ENCODE data around the gene AADACL3. TPM values are rescaled to one million over a fixed set of nuclear protein-coding genes. Genes with fewer than 3 reads are reported as not detected.
"Not testable (repeated sequence)": the region's sequence is repeated elsewhere in the genome, so short reads cannot be mapped to it uniquely, and the experiment has no call there.

AADACL3 gene
- total RNA-seq (not detected), polyA plus RNA-seq (ENCODE audit: insufficient read depth, low read depth, low replicate concordance) (not detected)
- long read RNA-seq, donor 1, result 0 reads
- long read RNA-seq, donor 2, result 0 reads

- Histone ChIP-seq H3K4me3 (no peak within 1 kb of the TSS), H3K27ac (no peak within 1 kb of the TSS), H3K36me3 (ENCODE audit: low read depth, missing control alignments) (no peaks in the 10 kb centered on the region), H3K9me3 (no peaks in the 10 kb centered on the region), H3K4me1 (no peaks in the 10 kb centered on the region), H3K27me3 (no peaks in the 10 kb centered on the region)
- TF ChIP-seq CTCF (IDR thresholded peaks at IDR 0.05), result no peak
- no peak for TF ChIP-seq POLR2A (IDR thresholded peaks at IDR 0.05)
- DNase-seq, result no peak
- WGBS, 2 donors, result 86 to 87% methylated on average over 7 to 8 of the region's 8 CpGs
- intact Hi-C loops (cut with DNase I; ENCODE audit: low total_unique reads), result no loop called here
Measured at GRCh38 chr1:12715896-12716437, at the start of gene AADACL3. Gene AADACL3 (plus strand): TSS chr1:12716110. CDS start chr1:12716177, 67 bp downstream.

- H3K4me3 ChIP-seq, result no peak overlapping the region
- DNase-seq, result no peak
- no peaks in the 10 kb centered on the region for H3K36me3 ChIP-seq (ENCODE audit: low read depth, missing control alignments)
- no peaks in the 10 kb centered on the region for H3K4me1 ChIP-seq
- H3K27me3 ChIP-seq, result no peaks in the 10 kb centered on the region
- no peaks in the 10 kb centered on the region for H3K9me3 ChIP-seq
- intact Hi-C loops (cut with DNase I; ENCODE audit: low total_unique reads), result no loop called here
- TF ChIP-seq POLR2A (IDR thresholded peaks at IDR 0.05), result no peak
- no peak for TF ChIP-seq CTCF (IDR thresholded peaks at IDR 0.05)
- no peak overlapping the region for H3K27ac ChIP-seq
- 79 to 88% methylated on average over 15 of the region's 15 CpGs for WGBS, 2 donors
Measured at GRCh38 chr1:12666141-12666735, 49.7 kb upstream of the AADACL3 start.

- no peaks in the 10 kb centered on the region for H3K27me3 ChIP-seq
- H3K4me3 ChIP-seq, result no peak overlapping the region
- DNase-seq, result no peak
- intact Hi-C loops (cut with DNase I; ENCODE audit: low total_unique reads), result no loop called here
- no peaks in the 10 kb centered on the region for H3K4me1 ChIP-seq
- no peaks in the 10 kb centered on the region for H3K9me3 ChIP-seq
- no peak overlapping the region for H3K27ac ChIP-seq
- TF ChIP-seq POLR2A (IDR thresholded peaks at IDR 0.05), result no peak
- TF ChIP-seq CTCF (IDR thresholded peaks at IDR 0.05), result no peak
- no peaks in the 10 kb centered on the region for H3K36me3 ChIP-seq (ENCODE audit: low read depth, missing control alignments)
- WGBS, 2 donors, result 84 to 87% methylated on average over 3 of the region's 3 CpGs
Measured at GRCh38 chr1:12669529-12670068, 46.3 kb upstream of the AADACL3 start.

GRCh38 chr1:12674358-12674757, 41.6 kb upstream of the AADACL3 start:
- no peaks in the 10 kb centered on the region for H3K4me1 ChIP-seq
- no peak for TF ChIP-seq CTCF (IDR thresholded peaks at IDR 0.05)
- TF ChIP-seq POLR2A (IDR thresholded peaks at IDR 0.05), result no peak
- H3K9me3 ChIP-seq, result no peaks in the 10 kb centered on the region
- no peak overlapping the region for H3K27ac ChIP-seq
- DNase-seq, result no peak
- H3K36me3 ChIP-seq (ENCODE audit: low read depth, missing control alignments), result no peaks in the 10 kb centered on the region
- no peak overlapping the region for H3K4me3 ChIP-seq
- intact Hi-C loops (cut with DNase I; ENCODE audit: low total_unique reads), result no loop called here
- H3K27me3 ChIP-seq, result no peaks in the 10 kb centered on the region

- H3K27me3 ChIP-seq; DNase-seq; H3K36me3 ChIP-seq (ENCODE audit: low read depth, missing control alignments); H3K27ac ChIP-seq; H3K4me3 ChIP-seq; H3K9me3 ChIP-seq; H3K4me1 ChIP-seq; intact Hi-C loops (cut with DNase I; ENCODE audit: low total_unique reads): not testable (repeated sequence)
- 88 to 91% methylated on average over 4 of the region's 4 CpGs for WGBS, 2 donors
Measured at GRCh38 chr1:12676122-12676521, 39.8 kb upstream of the AADACL3 start.

All from testis (tissue), 5 donors.